HEK293 (cell line): Measurements from ENCODE around the gene SMIM29.

Experiments used
- ATF2 ChIP-seq: fragments of 450-650 bp; formaldehyde crosslinking; IDR thresholded peaks from 2 replicates; pipeline ENCODE4 v1.5.1; 2016; ENCODE audit warnings: missing biosample characterization, missing genetic modification characterization, low read depth
- BCL6B ChIP-seq: fragments of 450-650 bp; formaldehyde crosslinking; IDR thresholded peaks from 2 replicates; pipeline ENCODE4 v1.5.1; 2017; ENCODE audit warnings: missing biosample characterization, missing genetic modification characterization
- CTCF ChIP-seq: fragments of 450-650 bp; formaldehyde crosslinking; IDR thresholded peaks from 2 replicates; pipeline ENCODE4 v1.5.1; 2016; ENCODE audit warnings: missing biosample characterization, missing genetic modification characterization
- GLI2 ChIP-seq: fragments of 450-650 bp; formaldehyde crosslinking; IDR thresholded peaks from 2 replicates; pipeline ENCODE4; 2017; ENCODE audit warnings: missing biosample characterization, missing genetic modification characterization, low read depth, borderline replicate concordance
- INSM2 ChIP-seq: fragments of 450-650 bp; formaldehyde crosslinking; IDR thresholded peaks from 2 replicates; pipeline ENCODE4 v1.5.1; 2016; ENCODE audit warnings: missing biosample characterization, missing genetic modification characterization
- KLF10 ChIP-seq: fragments of 450-650 bp; IDR thresholded peaks from 2 replicates; pipeline ENCODE4 v1.5.1; 2018; ENCODE audit warnings: missing biosample characterization, mild to moderate bottlenecking, missing genetic modification characterization
- KLF17 ChIP-seq: fragments of 450-650 bp; formaldehyde crosslinking; IDR thresholded peaks from 2 replicates; pipeline ENCODE4 v1.5.1; 2016; ENCODE audit warnings: missing biosample characterization, missing genetic modification characterization
- PRDM4 ChIP-seq: fragments of 450-650 bp; formaldehyde crosslinking; IDR thresholded peaks from 2 replicates; pipeline ENCODE4 v1.5.1; 2017; ENCODE audit warnings: missing biosample characterization, missing genetic modification characterization
- SALL2 ChIP-seq: fragments of 450-650 bp; formaldehyde crosslinking; IDR thresholded peaks from 2 replicates; pipeline ENCODE4 v1.5.0; 2017; ENCODE audit warnings: missing biosample characterization, mild to moderate bottlenecking, missing genetic modification characterization, borderline replicate concordance
- SETDB1 ChIP-seq: IDR thresholded peaks from one replicate; pipeline ENCODE4 v1.6.1; 2017; ENCODE audit warnings: mild to moderate bottlenecking, low read length, moderate library complexity, mixed read lengths; ENCODE audit not compliant: insufficient read length
- YY1 ChIP-seq: fragments of 450-650 bp; formaldehyde crosslinking; IDR thresholded peaks from 2 replicates; pipeline ENCODE4 v1.5.1; 2018; ENCODE audit warnings: missing biosample characterization, missing genetic modification characterization
- ZIC2 ChIP-seq: fragments of 450-650 bp; formaldehyde crosslinking; IDR thresholded peaks from 2 replicates; pipeline ENCODE4 v1.5.1; 2016; ENCODE audit warnings: missing biosample characterization, missing genetic modification characterization
- ZNF174 ChIP-seq: fragments of 450-650 bp; formaldehyde crosslinking; IDR thresholded peaks from 2 replicates; pipeline ENCODE4 v1.5.0; 2017; ENCODE audit warnings: missing biosample characterization, mild to moderate bottlenecking, missing genetic modification characterization
- ZNF19 ChIP-seq: fragments of 450-650 bp; formaldehyde crosslinking; IDR thresholded peaks from 2 replicates; pipeline ENCODE4; 2016; ENCODE audit warnings: missing biosample characterization, missing genetic modification characterization, low read depth
- ZNF362 ChIP-seq: fragments of 450-650 bp; formaldehyde crosslinking; IDR thresholded peaks from 2 replicates; pipeline ENCODE4 v1.5.1; 2016; ENCODE audit warnings: missing biosample characterization, missing genetic modification characterization
- ZNF426 ChIP-seq: fragments of 450-650 bp; formaldehyde crosslinking; IDR thresholded peaks from 2 replicates; pipeline ENCODE4 v1.5.1; 2017; ENCODE audit warnings: missing biosample characterization, missing genetic modification characterization, mild to moderate bottlenecking, inconsistent platforms, moderate library complexity
- ZNF510 ChIP-seq: fragments of 450-650 bp; formaldehyde crosslinking; IDR thresholded peaks from 2 replicates; pipeline ENCODE4 v1.5.1; 2018; ENCODE audit warnings: mild to moderate bottlenecking, missing genetic modification characterization, missing biosample characterization; ENCODE audit not compliant: insufficient replicate concordance
- ZNF571 ChIP-seq: fragments of 450-650 bp; formaldehyde crosslinking; IDR thresholded peaks from 2 replicates; pipeline ENCODE4 v1.5.0; 2017; ENCODE audit warnings: missing biosample characterization, missing genetic modification characterization
- ZNF629 ChIP-seq: fragments of 450-650 bp; formaldehyde crosslinking; IDR thresholded peaks from 2 replicates; pipeline ENCODE4 v1.5.1; 2017; ENCODE audit warnings: missing biosample characterization, missing genetic modification characterization
- ZNF658 ChIP-seq: fragments of 450-650 bp; formaldehyde crosslinking; IDR thresholded peaks from 2 replicates; pipeline ENCODE4; 2016; ENCODE audit warnings: missing biosample characterization, missing genetic modification characterization
- ZNF701 ChIP-seq: fragments of 450-650 bp; formaldehyde crosslinking; IDR thresholded peaks from 2 replicates; pipeline ENCODE4 v1.5.1; 2016; ENCODE audit warnings: missing biosample characterization, missing genetic modification characterization
- ZNF704 ChIP-seq: fragments of 450-650 bp; formaldehyde crosslinking; IDR thresholded peaks from 2 replicates; pipeline ENCODE4 v1.5.1; 2016; ENCODE audit warnings: missing biosample characterization, missing genetic modification characterization
- ZNF707 ChIP-seq: fragments of 450-650 bp; formaldehyde crosslinking; IDR thresholded peaks from 2 replicates; pipeline ENCODE4 v1.5.1; 2016; ENCODE audit warnings: missing biosample characterization, missing genetic modification characterization
- ZNF747 ChIP-seq: fragments of 450-650 bp; formaldehyde crosslinking; IDR thresholded peaks from 2 replicates; pipeline ENCODE4 v1.5.1; 2016; ENCODE audit warnings: missing biosample characterization, missing genetic modification characterization
- ZNF791 ChIP-seq: fragments of 450-650 bp; formaldehyde crosslinking; IDR thresholded peaks from 2 replicates; pipeline ENCODE4 v1.5.1; 2016; ENCODE audit warnings: missing biosample characterization, missing genetic modification characterization
- ZSCAN30 ChIP-seq: fragments of 450-650 bp; IDR thresholded peaks from 2 replicates; pipeline ENCODE4 v1.5.1; 2018; ENCODE audit warnings: missing biosample characterization, mild to moderate bottlenecking, missing genetic modification characterization, moderate library complexity

SMIM29 gene

GRCh38 chr6:34223956-34224940, 24.6 kb downstream of the SMIM29 start (continued):
- TF ChIP-seq ZNF362 (tag by site-specific recombination) (no peak), KLF17 (tag by site-specific recombination) (no peak; the same call in 1 of the 2 replicates), ZNF701 (tag by site-specific recombination) (no peak), BCL6B (tag by site-specific recombination) (no peak), ZNF174 (tag by site-specific recombination) (no peak), ZIC2 (tag by site-specific recombination) (peak; percentile 47), ATF2 (tag by site-specific recombination) (no peak), ZNF629 (tag by site-specific recombination) (0 out of 2 replicates have a peak, but pooled peaks have one; percentile 36), SETDB1 (no peak), ZNF747 (tag by site-specific recombination) (no peak), ZNF426 (tag by site-specific recombination) (no peak), KLF10 (tag by site-specific recombination) (peak; percentile 89), ZNF571 (tag by site-specific recombination) (no peak), YY1 (tag by site-specific recombination) (no peak), PRDM4 (tag by site-specific recombination) (no peak), GLI2 (tag by site-specific recombination) (no peak), ZNF704 (no peak), ZNF791 (tag by site-specific recombination) (no peak), INSM2 (tag by site-specific recombination) (no peak), ZNF19 (no peak), ZNF707 (tag by site-specific recombination) (no peak), ZSCAN30 (tag by site-specific recombination) (peak; percentile 50; the same call in 1 of the 2 replicates), ZNF658 (no peak), SALL2 (no peak), CTCF (no peak), ZNF510 (tag by site-specific recombination) (no peak)
